Activated T-helper 17 cell treated with anti-CD3 and anti-CD28 coated beads, Interleukin-2, amount 50 U/mL, for 72 hours (primary cell): ENCODE measurements around the gene SORD. TPM values are rescaled to one million over a fixed set of nuclear protein-coding genes. Genes with fewer than 3 reads are reported as not detected.
"Not testable (repeated sequence)": the region's sequence is repeated elsewhere in the genome, so short reads cannot be mapped to it uniquely, and the experiment has no call there.

ENCODE experiments used
- ATAC-seq: fragments of 150-1000 bp; cut with Tn5 transposase; replicated peaks from 2 replicates; pipeline ENCODE4 v1.10.0; 2021; ENCODE audit warnings: mild to moderate bottlenecking, moderate library complexity
- H3K27ac Mint-ChIP-seq: one replicate; pipeline ENCODE4 v1.8.0; 2022; ENCODE audit warnings: mixed read lengths
- H3K27me3 Mint-ChIP-seq: one replicate; pipeline ENCODE4 v1.8.0; 2022; ENCODE audit warnings: mixed read lengths
- H3K36me3 Mint-ChIP-seq: one replicate; pipeline ENCODE4 v1.8.0; 2022; ENCODE audit warnings: low read depth, mild to moderate bottlenecking, mixed read lengths
- H3K4me1 Mint-ChIP-seq: one replicate; pipeline ENCODE4 v1.8.0; 2022; ENCODE audit warnings: mixed read lengths
- H3K4me3 Mint-ChIP-seq: one replicate; pipeline ENCODE4 v1.8.0; 2022; ENCODE audit warnings: mild to moderate bottlenecking, mixed read lengths
- H3K9me3 Mint-ChIP-seq: one replicate; pipeline ENCODE4 v1.8.0; 2022; ENCODE audit warnings: mixed read lengths
- total RNA-seq, 2 donors: library from RNA; stranded (reverse); gene quantifications; one replicate each; pipeline ENCODE4 v1.2.3, GENCODE V29; 2022

Gene SORD
- total RNA-seq, 2 donors from 2014 or later, result 15.2 to 15.6 TPM

- Mint-ChIP-seq H3K4me1 (no peaks in the 10 kb centered on the region), H3K27ac (no peak overlapping the region), H3K36me3 (no peaks in the 10 kb centered on the region), H3K9me3 (no peaks in the 10 kb centered on the region), H3K4me3 (no peak overlapping the region), H3K27me3 (peaks cover 6% of the 10 kb centered on the region)
- no peak for ATAC-seq
Measured at GRCh38 chr15:45009046-45009445, 13.9 kb upstream of the SORD start.

GRCh38 chr15:45015114-45015513 lies 7.9 kb upstream of the SORD start:
- ATAC-seq, H3K36me3 Mint-ChIP-seq, H3K27ac Mint-ChIP-seq, H3K9me3 Mint-ChIP-seq, H3K4me1 Mint-ChIP-seq, H3K4me3 Mint-ChIP-seq: not testable (repeated sequence)
- peaks cover 37% of the 10 kb centered on the region for H3K27me3 Mint-ChIP-seq

GRCh38 chr15:45020222-45020900 lies 2.6 kb upstream of the SORD start:
- not testable (repeated sequence) for H3K36me3 Mint-ChIP-seq

GRCh38 chr15:45020901-45021259 lies 2.1 kb upstream of the SORD start:
- not testable (repeated sequence) for H3K4me1 Mint-ChIP-seq, H3K36me3 Mint-ChIP-seq, H3K9me3 Mint-ChIP-seq, H3K4me3 Mint-ChIP-seq, ATAC-seq, H3K27ac Mint-ChIP-seq
- H3K27me3 Mint-ChIP-seq, result peaks cover 28% of the 10 kb centered on the region

More at GRCh38 chr15:45020222-45020900, 2.6 kb upstream of the SORD start:
- H3K4me3 Mint-ChIP-seq, ATAC-seq, H3K9me3 Mint-ChIP-seq, H3K27ac Mint-ChIP-seq, H3K4me1 Mint-ChIP-seq: not testable (repeated sequence)
- peaks cover 29% of the 10 kb centered on the region for H3K27me3 Mint-ChIP-seq

- peaks cover 28% of the 10 kb centered on the region for H3K27me3 Mint-ChIP-seq
- no peaks in the 10 kb centered on the region for H3K36me3 Mint-ChIP-seq
- H3K9me3 Mint-ChIP-seq, result no peaks in the 10 kb centered on the region
- peaks cover 5% of the 10 kb centered on the region for H3K4me1 Mint-ChIP-seq
- ATAC-seq, result no peak
- H3K27ac Mint-ChIP-seq, result no peak overlapping the region
- H3K4me3 Mint-ChIP-seq, result peak overlapping the region; percentile 82
Measured at GRCh38 chr15:45021348-45021747, 1.6 kb upstream of the SORD start.

- H3K27ac Mint-ChIP-seq, result peak overlapping the region; percentile 47
Measured at GRCh38 chr15:45023659-45024225, 747 bp downstream of the SORD start.

GRCh38 chr15:45024649-45025048 lies 1.7 kb downstream of the SORD start:
- H3K27me3 Mint-ChIP-seq, H3K4me3 Mint-ChIP-seq, H3K4me1 Mint-ChIP-seq, H3K27ac Mint-ChIP-seq, ATAC-seq, H3K9me3 Mint-ChIP-seq, H3K36me3 Mint-ChIP-seq: not testable (repeated sequence)

More at GRCh38 chr15:45023659-45024225, 747 bp downstream of the SORD start:
- peaks cover 5% of the 10 kb centered on the region for H3K4me1 Mint-ChIP-seq
- peaks cover 11% of the 10 kb centered on the region for H3K27me3 Mint-ChIP-seq
- H3K9me3 Mint-ChIP-seq, result no peaks in the 10 kb centered on the region
- H3K4me3 Mint-ChIP-seq, result peak overlapping the region; percentile 82
- no peaks in the 10 kb centered on the region for H3K36me3 Mint-ChIP-seq
- no peak for ATAC-seq

- H3K4me1 Mint-ChIP-seq, H3K9me3 Mint-ChIP-seq, H3K4me3 Mint-ChIP-seq, H3K27ac Mint-ChIP-seq, H3K27me3 Mint-ChIP-seq, ATAC-seq, H3K36me3 Mint-ChIP-seq: not testable (repeated sequence)
Measured at GRCh38 chr15:45025627-45026026, 2.6 kb downstream of the SORD start.

- Mint-ChIP-seq H3K36me3 (no peaks in the 10 kb centered on the region), H3K9me3 (no peaks in the 10 kb centered on the region), H3K27me3 (no peaks in the 10 kb centered on the region), H3K4me1 (peaks cover 5% of the 10 kb centered on the region), H3K27ac (no peak overlapping the region), H3K4me3 (no peak overlapping the region)
- ATAC-seq, result no peak
Measured at GRCh38 chr15:45026651-45027190, 3.7 kb downstream of the SORD start.

- H3K4me1 Mint-ChIP-seq, result peaks cover 5% of the 10 kb centered on the region
- ATAC-seq, result no peak
- H3K9me3 Mint-ChIP-seq, result no peaks in the 10 kb centered on the region
- no peaks in the 10 kb centered on the region for H3K27me3 Mint-ChIP-seq
- no peaks in the 10 kb centered on the region for H3K36me3 Mint-ChIP-seq
- H3K4me3 Mint-ChIP-seq, result no peak overlapping the region
- H3K27ac Mint-ChIP-seq, result no peak overlapping the region
Measured at GRCh38 chr15:45027220-45027619, 4.2 kb downstream of the SORD start.

- Mint-ChIP-seq H3K4me1 (no peaks in the 10 kb centered on the region), H3K27me3 (no peaks in the 10 kb centered on the region)
- ATAC-seq, result no peak
Measured at GRCh38 chr15:45030743-45031142, 7.7 kb downstream of the SORD start.

GRCh38 chr15:45031522-45032028 lies 8.6 kb downstream of the SORD start:
- not testable (repeated sequence) for H3K36me3 Mint-ChIP-seq, H3K27ac Mint-ChIP-seq, H3K4me1 Mint-ChIP-seq, H3K9me3 Mint-ChIP-seq, H3K4me3 Mint-ChIP-seq, H3K27me3 Mint-ChIP-seq
- ATAC-seq, result peak; percentile 86

More at GRCh38 chr15:45030743-45031142, 7.7 kb downstream of the SORD start:
- Mint-ChIP-seq H3K27ac (peak overlapping the region; percentile 14), H3K4me3 (no peak overlapping the region), H3K36me3 (peaks cover 4% of the 10 kb centered on the region), H3K9me3 (no peaks in the 10 kb centered on the region)

- not testable (repeated sequence) for H3K4me3 Mint-ChIP-seq, H3K36me3 Mint-ChIP-seq, H3K27ac Mint-ChIP-seq, ATAC-seq, H3K4me1 Mint-ChIP-seq, H3K9me3 Mint-ChIP-seq, H3K27me3 Mint-ChIP-seq
Measured at GRCh38 chr15:45032501-45032900, 9.5 kb downstream of the SORD start.

GRCh38 chr15:45034087-45034486 lies 11.1 kb downstream of the SORD start:
- not testable (repeated sequence) for H3K9me3 Mint-ChIP-seq, H3K27ac Mint-ChIP-seq, ATAC-seq, H3K36me3 Mint-ChIP-seq, H3K27me3 Mint-ChIP-seq, H3K4me1 Mint-ChIP-seq, H3K4me3 Mint-ChIP-seq

- not testable (repeated sequence) for ATAC-seq, H3K4me3 Mint-ChIP-seq, H3K27ac Mint-ChIP-seq, H3K36me3 Mint-ChIP-seq, H3K9me3 Mint-ChIP-seq, H3K4me1 Mint-ChIP-seq, H3K27me3 Mint-ChIP-seq
Measured at GRCh38 chr15:45034600-45035375, 11.8 kb downstream of the SORD start.
